NK-92 (cell line): Measurements from ENCODE around the gene CYP11A1.

Experiments
- DNase-seq: peaks from one replicate; lab custom pipeline; 2025; ENCODE audit not compliant: unreplicated experiment; lab: John Stamatoyannopoulos, UW

Gene CYP11A1

DNA sequence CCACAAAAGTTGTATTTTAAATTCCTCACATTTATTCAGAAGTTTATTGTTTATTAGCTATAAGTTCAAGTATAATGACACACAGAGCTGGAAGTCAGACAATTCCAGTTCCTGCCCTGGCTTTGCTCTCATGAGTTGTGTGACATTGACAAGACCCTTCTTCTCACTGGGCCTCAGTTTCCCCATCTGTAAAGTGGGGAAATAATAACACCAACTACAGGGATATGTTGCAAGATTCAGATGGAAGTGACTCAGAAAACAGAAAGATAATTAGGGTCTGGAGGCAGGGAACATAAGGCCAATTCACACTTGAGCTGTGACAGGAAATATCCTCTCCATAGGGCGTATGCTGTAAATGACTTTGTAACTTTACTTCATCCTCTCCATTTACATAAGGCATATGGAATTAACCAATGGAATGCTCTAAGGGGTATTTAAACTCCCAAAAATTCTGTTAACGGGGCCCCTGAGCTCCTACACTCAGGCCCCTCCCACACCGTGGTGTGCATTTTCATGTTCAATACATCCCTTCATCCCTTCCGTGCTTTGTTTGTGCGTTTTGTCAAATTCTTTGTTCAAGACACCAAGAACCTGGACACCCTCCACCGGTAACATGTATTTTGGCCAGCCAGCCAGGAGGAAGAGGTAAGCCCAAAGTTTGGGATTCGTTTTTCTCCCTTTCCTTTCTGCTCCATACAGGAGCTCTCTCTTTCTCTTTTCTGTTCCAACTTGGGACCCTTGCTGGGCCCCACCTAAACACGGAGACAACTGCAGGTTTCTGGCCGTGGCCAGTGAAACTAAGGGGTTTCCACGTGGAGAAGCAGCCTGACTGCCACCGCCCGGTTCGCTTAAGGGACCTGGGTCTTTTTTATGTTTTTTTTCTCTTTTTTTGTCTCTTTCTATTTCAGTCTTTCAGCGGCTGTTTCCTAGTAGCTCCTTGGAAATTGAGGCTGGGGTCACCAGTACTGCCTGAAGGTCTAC lies 16.9 kb downstream of the CYP11A1 start:
- no peak for DNase-seq

DNA sequence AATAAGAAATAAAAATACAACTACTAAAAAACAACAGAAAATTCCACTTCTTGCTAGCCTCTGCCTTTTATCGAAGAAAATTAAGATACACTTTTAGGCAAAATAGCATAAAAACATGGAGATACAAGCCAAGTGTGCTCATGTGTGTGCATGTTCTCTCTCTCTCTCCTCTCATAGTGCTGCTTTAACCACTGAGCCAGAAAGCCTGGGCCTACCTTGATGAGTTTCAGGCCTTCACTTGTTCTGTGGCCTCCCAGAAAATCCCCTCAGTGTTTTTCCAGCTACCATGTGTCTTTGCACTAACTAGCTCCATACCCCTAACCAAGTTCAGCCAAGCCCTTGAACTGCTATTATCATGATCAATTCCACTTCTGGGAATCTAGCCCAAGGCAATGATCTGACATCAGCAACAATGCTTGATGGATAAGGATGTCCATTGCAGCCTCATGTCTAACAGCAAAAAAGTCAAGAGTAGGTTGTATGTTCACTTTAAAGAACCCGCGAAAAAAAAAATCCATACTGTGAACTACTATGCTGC lies 18.1 kb downstream of the CYP11A1 start:
- no peak for DNase-seq

DNA sequence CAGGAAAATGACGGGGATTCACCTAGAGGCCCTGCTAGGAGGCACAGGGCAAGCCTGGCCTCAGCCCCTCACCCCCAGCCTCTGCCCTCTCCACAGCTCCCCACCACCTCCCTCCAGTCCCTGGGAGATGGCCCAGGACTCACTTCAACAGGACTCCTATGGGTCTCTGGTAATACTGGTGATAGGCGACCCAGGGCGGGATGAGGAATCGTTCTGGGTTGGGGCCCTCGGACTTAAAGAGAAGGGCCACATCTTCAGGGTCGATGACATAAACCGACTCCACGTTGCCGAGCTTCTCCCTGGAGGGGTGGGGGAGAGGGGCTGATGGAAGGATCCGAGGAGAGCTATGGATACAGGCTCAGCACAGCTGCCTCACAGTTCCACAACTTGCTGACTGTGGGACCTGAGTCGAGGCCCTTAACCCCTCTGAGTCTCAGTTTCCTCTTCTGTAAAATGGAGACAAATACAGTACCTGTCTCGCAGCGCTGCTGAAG lies 19.6 kb downstream of the CYP11A1 start:
- no peak for DNase-seq

DNA sequence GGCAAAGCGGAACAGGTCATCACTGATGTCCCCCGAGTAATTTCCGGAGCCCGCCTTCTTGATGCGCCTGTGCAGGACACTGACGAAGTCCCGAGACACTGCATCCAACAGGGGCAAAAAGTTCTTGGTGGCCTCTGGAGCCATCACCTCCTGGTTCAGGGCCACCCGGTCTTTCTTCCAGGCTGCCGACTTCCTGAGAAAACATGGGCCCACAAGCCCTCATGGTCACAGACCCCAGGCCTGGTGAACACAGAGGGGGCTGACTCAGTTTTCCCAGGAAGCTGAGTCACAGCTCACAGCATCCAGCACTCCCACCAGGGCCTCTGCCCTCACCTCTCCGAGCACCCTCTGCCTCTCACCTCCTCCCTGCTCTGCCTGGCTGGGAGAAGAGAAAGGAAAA lies 22.4 kb downstream of the CYP11A1 start:
- DNase-seq: no peak

DNA sequence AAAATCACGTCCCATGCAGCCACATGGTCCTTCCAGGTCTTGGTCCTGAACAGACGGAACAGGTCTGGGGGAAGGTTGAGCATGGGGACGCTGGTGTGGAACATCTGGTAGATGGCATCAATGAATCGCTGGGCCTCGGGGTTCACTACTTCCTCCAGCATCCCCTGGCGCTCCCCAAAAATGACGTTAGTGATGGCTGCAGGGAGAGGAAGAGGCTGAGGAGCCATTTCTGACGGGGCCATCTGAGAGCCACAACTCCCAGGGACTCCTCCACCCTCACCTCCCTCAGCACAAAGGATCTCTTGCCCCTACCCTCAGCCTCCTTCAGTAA lies 23.7 kb downstream of the CYP11A1 start:
- no peak for DNase-seq

DNA sequence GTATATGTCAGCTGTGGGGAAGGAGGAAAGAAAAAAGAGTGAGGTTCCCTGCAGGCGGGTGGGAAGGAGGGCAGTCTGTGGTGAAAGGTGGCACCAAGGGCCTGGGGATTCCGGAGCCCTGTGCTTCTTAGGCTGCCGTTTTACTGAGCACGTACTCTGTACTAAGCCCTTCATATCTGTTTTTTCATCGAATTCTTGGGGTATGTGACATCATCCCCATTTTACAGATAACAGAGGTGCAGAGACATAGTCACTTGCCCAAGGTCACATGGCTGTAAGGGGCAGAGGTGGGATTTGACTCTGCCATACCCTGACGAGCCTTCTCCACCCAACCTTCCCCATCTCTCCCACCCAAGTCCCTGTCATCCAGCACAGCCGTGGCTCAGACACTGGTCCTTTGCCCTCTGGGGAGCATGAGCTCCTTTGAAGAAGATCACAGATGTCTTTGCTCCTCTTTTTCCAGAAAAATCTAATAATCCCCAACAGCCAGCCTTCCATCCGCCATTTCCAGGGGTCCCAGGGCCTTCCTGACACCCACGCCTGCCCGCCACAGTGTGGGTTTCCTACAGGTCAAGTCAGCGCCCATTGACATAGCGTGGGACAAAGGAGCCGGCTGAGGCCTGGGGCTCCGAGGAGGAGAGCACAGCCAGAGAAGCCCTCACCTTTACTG lies 24.2 kb downstream of the CYP11A1 start:
- DNase-seq: no peak

DNA sequence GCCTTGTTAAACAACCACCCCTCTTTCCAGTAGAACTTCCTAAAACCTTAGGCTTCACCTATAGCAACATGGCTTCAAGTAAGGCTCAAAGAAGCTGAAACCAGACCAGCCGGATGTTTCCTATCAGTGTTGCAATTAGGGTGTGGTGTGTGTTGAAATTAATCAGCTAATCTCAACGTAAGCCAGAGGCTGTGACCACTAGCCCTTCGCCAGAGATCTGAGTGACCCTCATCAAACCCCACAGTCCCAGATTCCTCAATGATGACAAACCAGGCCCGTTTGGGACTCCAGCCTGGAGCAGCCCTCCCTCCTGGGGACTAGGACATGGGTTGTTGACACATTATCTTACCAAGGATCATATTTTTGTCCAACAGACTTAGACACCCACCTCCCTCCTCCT lies 27.3 kb downstream of the CYP11A1 start:
- no peak for DNase-seq

DNA sequence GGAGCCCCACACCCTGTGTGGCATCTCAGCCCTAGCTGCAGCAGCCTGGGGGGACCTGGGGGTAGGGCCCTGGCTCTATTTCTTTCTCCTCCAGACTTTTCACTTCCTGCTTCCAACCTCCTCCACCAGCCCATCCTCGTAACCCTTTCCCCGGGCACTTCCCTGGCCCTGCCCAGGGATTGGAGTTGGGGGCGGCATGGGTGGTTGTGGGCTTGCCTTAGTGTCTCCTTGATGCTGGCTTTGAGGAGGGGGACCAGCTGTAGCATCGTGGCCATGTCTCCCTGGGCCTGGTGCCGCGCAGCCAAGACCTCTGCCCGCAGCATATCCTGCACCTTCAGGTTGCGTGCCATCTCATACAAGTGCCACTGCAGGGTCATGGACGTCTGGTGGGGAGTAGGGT lies 28.1 kb downstream of the CYP11A1 start:
- DNase-seq: no peak

DNA sequence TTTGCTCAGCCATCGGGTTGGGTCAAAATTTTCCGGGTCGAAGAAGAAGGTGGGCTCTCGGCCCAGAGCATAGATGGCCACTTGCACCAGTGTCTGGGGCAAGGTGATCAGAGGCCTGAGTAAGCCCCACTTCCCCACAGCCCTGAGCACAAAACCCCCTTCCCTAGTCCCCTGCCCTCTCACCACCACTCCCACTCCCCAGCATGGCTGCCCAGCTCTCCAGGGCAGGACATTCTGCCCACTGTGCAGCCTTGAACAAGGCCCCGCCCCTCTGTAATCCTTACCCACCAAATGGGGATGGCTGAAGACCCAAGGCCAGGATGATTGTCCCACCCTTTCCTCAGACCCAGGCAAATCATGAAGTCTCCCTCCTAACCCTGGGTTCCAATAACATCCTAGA lies 28.8 kb downstream of the CYP11A1 start:
- DNase-seq: no peak

DNA sequence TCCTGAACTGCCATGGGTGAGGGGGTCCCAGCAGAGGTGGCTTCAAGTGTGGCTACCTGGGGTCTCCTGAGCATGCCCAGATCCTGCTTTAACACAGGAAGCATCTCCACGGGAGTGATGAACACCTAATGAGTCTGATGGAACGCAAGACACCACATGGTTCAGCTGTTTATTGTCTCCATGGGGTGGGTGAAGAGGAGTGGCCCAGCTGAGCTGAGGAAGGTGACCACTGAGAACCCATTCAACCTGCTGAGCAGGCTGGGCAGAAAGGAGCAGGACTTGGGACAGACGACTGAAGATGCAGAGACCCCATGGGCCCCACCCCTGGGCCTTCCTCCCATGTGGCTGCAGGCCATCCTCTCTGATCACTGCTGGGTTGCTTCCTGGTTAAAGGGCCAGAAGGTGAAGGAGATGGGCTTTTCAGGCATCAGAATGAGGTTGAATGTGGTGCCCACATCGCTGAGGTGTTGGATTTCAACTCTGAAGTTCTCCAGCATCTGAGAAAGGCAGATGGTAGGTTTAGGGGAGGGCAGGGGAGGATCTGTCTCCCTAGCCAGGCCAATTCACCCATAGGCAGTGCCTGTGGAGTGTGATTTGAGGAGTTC lies 29.7 kb downstream of the CYP11A1 start:
- no peak for DNase-seq

DNA sequence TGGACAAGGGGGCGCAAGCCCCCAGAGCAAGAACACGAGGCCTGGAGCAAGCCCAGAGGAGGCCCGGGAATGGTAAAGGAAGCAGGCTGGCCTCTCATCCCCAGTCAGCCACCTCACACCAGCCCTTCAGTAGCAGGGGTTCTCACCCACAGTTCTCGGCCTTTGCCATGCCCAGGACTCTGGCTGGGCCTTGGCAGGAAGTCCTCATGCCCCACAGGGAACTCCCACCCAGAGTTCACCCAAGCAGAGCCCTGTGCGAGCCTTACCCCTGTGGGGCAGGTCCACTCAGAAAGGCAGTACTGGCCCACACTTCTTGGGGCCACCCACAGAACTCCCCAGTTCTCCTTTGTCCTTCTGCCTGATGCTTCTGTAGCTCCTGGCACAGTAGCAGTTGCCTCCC lies 30.3 kb downstream of the CYP11A1 start:
- DNase-seq: no peak

DNA sequence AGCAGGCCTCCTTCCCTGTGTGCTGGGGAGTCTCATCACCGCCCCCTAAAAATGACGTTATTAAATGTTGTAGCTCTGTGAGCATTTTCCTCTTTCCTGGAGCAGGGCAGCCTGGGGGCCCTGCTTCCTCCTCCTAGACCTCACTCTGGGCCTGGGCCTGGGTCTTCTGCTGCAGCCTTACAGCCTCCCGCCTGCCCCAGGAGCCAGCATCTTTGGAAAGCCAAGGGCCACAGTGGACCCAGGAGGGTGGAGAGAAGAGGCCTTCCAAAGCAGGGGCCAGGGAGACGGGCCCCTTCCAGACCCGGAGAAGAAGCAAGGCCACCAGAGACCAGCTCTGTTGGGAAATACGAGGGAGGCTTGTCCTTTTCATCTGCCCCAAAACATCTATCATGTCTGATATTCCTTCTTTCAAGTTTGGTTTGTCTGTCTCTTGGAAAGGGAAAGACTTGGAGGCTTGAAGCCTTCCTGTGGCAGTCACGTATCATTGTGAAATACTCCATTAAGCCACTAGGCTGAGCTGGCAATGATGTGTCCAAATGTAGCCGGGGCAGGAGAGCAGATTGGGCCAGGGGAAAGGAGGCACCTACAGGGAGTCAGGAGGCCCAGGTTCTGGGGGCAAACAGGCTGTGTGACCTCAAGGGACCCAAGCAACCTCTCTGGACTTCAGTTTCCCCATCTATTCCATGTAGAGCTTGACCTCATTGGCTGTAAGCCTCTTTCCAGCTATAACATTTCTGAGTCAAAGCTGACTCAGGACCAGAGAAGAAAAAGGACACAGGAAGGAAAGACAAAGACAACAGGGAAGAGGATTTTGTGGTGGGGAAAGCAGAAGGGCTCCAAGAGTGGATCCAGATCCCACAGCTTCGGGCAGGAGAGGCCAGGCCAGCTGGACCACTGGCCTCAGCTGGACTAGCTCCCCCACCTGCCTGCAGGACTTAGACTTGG lies 31.1 kb downstream of the CYP11A1 start:
- no peak for DNase-seq

DNA sequence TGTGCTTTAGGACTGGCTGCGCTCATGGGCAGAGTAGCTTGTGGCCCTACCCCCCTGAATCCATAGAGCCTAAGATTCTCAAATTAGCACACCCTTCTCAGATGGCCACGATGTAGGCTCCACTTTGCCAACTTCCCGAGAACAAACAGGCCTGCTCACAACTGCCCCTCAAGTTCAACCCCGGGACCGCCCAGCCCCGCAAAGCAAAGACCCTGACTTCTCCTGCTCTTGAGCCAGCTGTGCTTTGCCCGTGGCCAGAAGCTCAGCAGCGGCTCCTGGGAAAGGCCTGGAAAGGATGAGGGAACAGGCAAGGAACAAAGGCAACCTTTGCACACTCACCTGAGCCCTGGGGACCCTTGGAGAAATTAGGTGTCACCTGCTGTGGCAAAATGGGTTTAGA lies 32.0 kb downstream of the CYP11A1 start:
- DNase-seq: no peak

DNA sequence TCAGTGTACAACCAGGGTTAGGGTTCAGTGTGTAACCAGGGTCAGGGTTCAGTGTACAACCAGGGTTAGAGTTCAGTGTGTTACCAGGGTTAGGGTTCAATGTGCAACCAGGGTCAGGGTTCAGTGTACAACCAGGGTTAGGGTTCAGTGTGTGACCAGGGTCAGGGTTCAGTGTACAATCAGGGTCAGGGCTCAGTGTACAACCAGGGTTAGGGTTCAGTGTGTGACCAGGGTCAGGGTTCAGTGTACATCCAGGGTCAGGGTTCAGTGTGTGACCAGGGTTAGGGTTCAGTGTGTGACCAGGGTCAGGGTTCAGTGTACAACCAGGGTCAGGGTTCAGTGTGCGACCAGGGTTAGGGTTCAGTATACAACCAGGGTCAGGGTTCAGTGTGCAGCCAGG lies 33.3 kb downstream of the CYP11A1 start:
- no peak for DNase-seq

DNA sequence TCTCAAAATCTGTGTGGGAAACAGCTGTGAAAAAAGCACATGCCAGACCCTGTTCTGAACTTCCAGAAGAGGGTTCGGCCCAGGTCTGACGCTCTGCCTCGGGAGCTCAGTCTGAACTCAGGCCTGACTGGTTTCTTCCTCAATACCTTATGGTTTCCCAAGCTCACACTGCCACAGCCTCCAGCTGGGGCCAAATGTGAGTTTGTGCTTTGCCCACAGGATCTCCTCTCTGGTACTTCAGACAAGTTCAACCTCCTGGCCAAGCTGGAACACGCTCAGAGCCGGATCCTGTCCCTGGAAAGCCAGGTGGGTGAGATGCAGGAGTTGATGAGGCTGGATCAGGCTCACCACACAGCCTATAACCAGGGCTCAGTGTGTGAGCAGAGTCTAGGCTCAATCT lies 33.8 kb downstream of the CYP11A1 start:
- DNase-seq: no peak

DNA sequence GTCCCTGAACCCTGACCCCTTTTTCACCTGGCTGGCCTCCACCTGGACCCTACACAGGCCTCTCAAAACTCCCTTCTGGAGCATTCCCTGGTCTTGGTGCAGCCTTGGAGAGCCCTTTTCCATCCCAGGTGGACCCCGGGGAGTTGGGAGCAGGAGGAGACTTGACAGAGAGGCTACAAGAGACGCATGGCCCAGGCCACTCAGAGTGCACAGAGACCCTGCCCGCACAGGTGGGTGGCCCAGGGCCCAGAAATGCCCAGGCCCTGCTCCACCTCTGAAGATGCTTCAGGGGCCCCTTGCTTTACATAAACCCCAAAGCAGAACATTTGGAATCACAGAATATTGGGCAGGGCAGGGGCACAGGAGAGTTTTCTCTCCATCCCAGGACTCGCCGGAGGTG lies 34.4 kb downstream of the CYP11A1 start:
- no peak for DNase-seq

DNA sequence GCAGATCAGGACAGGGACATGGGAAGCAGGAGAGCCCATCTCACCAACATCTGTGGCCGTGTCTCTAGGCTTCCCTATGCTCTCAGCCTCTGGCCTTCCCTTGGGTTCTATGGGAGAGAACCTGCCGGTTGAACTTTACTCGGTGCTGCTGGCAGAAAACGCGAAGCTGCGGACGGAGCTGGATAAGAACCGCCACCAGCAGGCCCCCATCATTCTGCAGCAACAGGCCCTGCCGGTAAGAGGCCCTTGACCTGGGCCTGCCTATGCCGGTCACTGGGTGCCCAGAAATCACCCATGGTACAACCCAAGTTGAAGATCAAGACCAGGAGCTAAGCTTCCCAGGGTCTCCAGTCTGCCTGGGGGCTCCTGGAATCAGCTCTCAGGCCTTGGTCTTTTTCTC lies 34.8 kb downstream of the CYP11A1 start:
- no peak for DNase-seq

DNA sequence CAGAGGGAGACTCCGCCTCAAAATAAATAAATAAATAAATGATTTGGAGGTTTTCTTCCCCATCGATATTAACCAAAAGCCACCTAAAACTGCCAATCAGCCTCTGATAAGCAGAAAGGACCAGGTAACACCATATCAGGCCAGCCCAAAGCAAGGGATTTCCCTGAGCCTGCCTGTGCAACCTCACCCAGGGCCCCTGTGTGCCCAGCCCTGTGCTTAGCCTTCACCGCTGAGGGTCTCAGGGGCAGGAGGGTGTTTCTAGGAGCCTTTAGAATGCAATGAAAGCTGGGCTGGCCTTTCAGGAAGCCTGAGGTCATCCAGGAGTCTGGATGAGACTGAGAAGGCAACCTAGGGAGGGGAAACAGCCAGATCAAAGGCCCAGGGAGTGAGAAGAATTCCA lies 35.4 kb downstream of the CYP11A1 start:
- DNase-seq: no peak

DNA sequence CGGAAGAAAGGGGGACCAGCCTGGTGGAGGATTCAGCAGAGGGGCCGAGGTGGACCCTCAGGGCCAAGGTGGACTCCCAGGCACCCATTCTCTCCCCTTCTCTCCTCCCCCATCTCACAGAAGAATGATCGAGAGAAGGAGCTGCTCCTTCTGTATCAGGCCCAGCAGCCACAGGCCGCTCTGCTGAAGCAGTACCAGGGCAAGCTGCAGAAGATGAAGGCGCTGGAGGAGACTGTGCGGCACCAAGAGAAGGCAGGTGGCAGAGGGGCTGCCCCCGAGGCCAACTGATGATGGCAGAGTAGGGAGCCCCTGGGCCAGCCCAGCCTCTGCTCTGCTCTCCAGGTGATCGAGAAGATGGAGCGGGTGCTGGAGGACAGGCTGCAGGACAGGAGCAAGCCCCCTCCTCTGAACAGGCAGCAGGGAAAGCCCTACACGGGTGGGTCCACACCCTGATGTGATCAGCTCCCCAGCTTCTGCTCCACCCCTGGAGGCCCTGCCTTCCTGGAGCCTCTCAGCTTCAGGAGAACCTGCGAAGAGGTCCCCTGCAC lies 36.5 kb downstream of the CYP11A1 start:
- DNase-seq: no peak

DNA sequence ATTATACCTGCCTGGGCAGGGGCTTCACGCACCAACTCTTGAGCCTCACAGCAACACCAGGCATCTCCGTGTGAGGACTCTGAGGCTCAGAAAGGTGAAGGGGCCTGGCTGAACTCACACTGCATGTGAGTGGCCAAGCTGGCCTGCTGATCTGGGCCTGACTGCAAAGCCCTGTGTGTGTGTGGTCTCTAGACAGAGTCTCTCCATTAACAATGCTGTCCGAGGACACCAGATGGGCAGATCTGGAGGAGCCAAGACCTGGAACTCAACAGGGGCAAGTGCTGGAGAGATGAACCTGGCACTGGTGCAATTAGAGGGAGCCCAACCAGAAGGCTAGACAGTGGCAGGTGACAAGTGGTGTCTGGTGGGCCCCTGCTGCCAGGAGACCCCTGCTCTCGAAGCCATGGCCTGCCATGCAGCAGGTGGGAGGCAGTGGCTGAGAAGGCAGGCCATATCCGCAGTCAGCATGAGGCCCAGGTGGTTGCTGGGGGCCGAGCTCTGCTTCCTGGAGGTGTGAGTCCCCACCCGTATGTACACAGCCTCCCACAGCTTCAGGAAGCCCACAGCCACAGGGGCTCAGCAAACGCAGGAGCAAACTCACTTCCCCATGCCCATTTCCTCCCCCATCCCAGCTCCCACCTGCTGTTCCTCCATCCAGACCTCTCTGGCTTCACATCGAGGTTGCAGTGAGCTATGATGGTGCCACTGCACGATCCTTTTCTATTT lies 39.0 kb downstream of the CYP11A1 start:
- DNase-seq: no peak
